Prostate gland (tissue), 2 donors: Measurements from ENCODE around the gene CLNK.

Experiments
- CTCF ChIP-seq, 4 experiments: fragments of 200-600 bp in 2 of 4; fragments of 450-650 bp in 2 of 4; sonication (generic) in 2 of 4; IDR thresholded peaks; 1 replicate in 3 of 4; 2 replicates in 1 of 4; pipeline ENCODE4 v1.5.1; 2016 to 2019; ENCODE audit warnings: antibody characterized with exemption in 4 of 4, mild to moderate bottlenecking in 2 of 4, moderate library complexity in 2 of 4
- POLR2A ChIP-seq: fragments of 450-650 bp; IDR thresholded peaks from one replicate; pipeline ENCODE4 v1.6.1; 2016; ENCODE audit warnings: antibody characterized with exemption, mild to moderate bottlenecking

GRCh38 chr4:10482913-10483312 is 201.7 kb downstream of the CLNK start:
- TF ChIP-seq CTCF (IDR thresholded peaks at IDR 0.05) (no peak), POLR2A (no peak)
